Measurements from ENCODE around the gene IFNL3.
A peak's percentile ranks its signal among the peaks of the same experiment; 100 is the strongest.
"Not testable (repeated sequence)": the region's sequence is repeated elsewhere in the genome, so short reads cannot be mapped to it uniquely, and the experiment has no call there.

IFNL3 gene

GRCh38 chr19:39218230-39219007 is 26.4 kb downstream of the IFNL3 start:
- no peak overlapping the region for H3K4me3 Mint-ChIP-seq
- no peaks in the 10 kb centered on the region for H3K9me3 Mint-ChIP-seq

DNA sequence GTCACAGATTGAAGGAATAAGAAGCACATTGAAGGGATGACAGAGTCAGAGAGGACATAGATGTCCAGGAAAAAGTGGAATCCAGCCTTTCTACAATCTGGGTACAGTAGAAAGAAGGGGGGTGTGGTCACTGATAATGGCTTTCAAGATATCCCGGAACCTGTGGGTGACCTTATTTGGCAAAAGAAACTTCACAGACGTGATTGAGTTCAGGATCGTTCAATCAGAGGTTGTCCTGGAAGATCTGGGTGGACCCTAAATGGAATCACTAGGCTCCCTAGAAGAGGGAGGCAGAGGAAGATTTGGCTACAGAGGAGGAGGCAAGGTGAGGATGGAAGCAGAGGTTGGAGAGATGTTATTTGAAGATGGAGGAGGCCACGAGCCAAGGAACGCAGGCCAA is 27.7 kb downstream of the IFNL3 start:
- Mint-ChIP-seq H3K4me1 (ENCODE audit: low read depth in 2 of 2) (no peaks in the 10 kb centered on the region), H3K9me3 (no peaks in the 10 kb centered on the region), H3K4me3 (no peak overlapping the region), H3K27me3 (peaks cover 29 to 33% of the 10 kb centered on the region in 2 donors), H3K27ac (no peak overlapping the region), H3K36me3 (ENCODE audit: insufficient read depth) (no peaks in the 10 kb centered on the region)
- DNase-seq (no peak), ATAC-seq (replicated peaks) (no peak)

More at GRCh38 chr19:39218230-39219007, 26.4 kb downstream of the IFNL3 start:
- H3K4me1 Mint-ChIP-seq (ENCODE audit: low read depth in 2 of 2) = no peaks in the 10 kb centered on the region
- DNase-seq = no peak
- peaks cover 32 to 38% of the 10 kb centered on the region in 2 donors for H3K27me3 Mint-ChIP-seq
- no peaks in the 10 kb centered on the region for H3K36me3 Mint-ChIP-seq (ENCODE audit: insufficient read depth)
- no peak overlapping the region for H3K27ac Mint-ChIP-seq
- ATAC-seq (replicated peaks) = no peak

- not testable (repeated sequence) for H3K36me3 Mint-ChIP-seq (ENCODE audit: insufficient read depth); H3K4me1 Mint-ChIP-seq (ENCODE audit: low read depth in 2 of 2); DNase-seq; H3K9me3 Mint-ChIP-seq; H3K4me3 Mint-ChIP-seq; H3K27ac Mint-ChIP-seq; ATAC-seq (replicated peaks)
- peaks cover 18 to 29% of the 10 kb centered on the region in 2 donors for H3K27me3 Mint-ChIP-seq
These were observed 29.5 kb downstream of the IFNL3 start for GRCh38 chr19:39215323-39215722.

DNA sequence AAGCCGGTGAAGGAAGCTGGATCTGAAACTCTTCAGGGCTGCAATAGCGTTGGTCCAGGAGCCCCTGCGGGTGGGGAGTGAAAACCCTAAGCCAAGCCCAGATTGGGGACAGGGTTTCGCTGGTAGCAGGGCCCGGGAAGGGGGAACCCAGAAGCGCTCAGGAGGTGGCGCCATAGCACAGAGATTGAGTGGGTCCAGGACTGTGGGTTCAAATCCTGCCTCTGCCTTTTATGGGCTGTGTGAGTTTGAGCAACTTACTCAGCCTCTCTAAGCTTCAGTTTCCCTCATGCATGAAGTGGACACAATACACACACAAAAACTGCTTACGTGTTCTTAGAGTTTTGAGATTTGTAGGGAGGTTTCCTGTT is 32.4 kb downstream of the IFNL3 start:
- Mint-ChIP-seq H3K36me3 (ENCODE audit: insufficient read depth) (no peaks in the 10 kb centered on the region), H3K4me3 (no peak overlapping the region), H3K27ac (no peak overlapping the region), H3K9me3 (no peaks in the 10 kb centered on the region), H3K27me3 (peaks cover 12 to 15% of the 10 kb centered on the region in 2 donors), H3K4me1 (ENCODE audit: low read depth in 2 of 2) (no peaks in the 10 kb centered on the region)
- peak; percentile 91 for ATAC-seq (replicated peaks)
- DNase-seq = peak; percentile 60 to 68 (median 60)

- Mint-ChIP-seq H3K36me3 (ENCODE audit: insufficient read depth) (no peaks in the 10 kb centered on the region), H3K27ac (no peak overlapping the region), H3K4me3 (no peak overlapping the region), H3K9me3 (no peaks in the 10 kb centered on the region), H3K27me3 (peaks cover 7 to 10% of the 10 kb centered on the region in 2 donors), H3K4me1 (ENCODE audit: low read depth in 2 of 2) (no peaks in the 10 kb centered on the region)
- ATAC-seq (replicated peaks) (no peak), DNase-seq (no peak)
These were observed 33.0 kb downstream of the IFNL3 start for GRCh38 chr19:39211731-39212374.

GRCh38 chr19:39209196-39209595 is 35.6 kb downstream of the IFNL3 start:
- Mint-ChIP-seq H3K4me3 (no peak overlapping the region), H3K27ac (no peak overlapping the region), H3K9me3 (no peaks in the 10 kb centered on the region), H3K27me3 (peaks cover 6 to 24% of the 10 kb centered on the region in 2 donors), H3K36me3 (ENCODE audit: insufficient read depth) (peaks cover 3% of the 10 kb centered on the region), H3K4me1 (ENCODE audit: low read depth in 2 of 2) (no peaks in the 10 kb centered on the region)
- ATAC-seq (replicated peaks) = no peak
- DNase-seq = no peak

DNA sequence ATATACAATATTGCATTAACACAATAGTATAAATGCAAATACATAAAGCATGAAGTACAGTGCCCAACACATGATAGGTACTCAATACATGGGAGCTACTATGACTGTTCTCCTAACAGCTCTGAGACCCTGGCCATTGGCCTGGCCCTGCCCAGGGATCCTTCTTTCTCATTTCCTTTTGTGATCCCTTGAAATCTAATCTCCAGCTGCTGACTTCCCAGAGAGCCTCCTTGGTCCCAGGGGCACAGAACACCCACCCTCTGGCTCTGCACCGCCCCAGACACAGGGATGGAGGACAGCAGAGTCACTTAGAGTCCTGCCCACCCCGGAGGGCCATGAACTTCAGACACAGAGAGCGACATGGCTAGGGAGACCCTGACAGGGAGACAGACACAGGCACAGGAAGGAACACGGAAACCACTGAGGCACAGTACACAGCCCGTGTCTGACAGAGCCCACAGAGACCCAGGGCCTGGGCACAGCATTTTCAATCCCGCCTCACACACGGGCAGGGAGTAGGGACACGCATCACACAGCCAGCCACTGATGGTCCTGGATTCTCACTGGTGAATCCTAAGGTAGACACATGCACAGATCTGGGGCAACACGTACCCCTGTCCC is 36.5 kb downstream of the IFNL3 start:
- peaks cover 16 to 33% of the 10 kb centered on the region in 2 donors for H3K27me3 Mint-ChIP-seq
- no peak overlapping the region for H3K27ac Mint-ChIP-seq
- no peak overlapping the region for H3K4me3 Mint-ChIP-seq
- no peaks in the 10 kb centered on the region for H3K4me1 Mint-ChIP-seq (ENCODE audit: low read depth in 2 of 2)
- H3K36me3 Mint-ChIP-seq (ENCODE audit: insufficient read depth) = peaks cover 3% of the 10 kb centered on the region
- no peak for DNase-seq
- no peaks in the 10 kb centered on the region for H3K9me3 Mint-ChIP-seq
- ATAC-seq (replicated peaks) = no peak

DNA sequence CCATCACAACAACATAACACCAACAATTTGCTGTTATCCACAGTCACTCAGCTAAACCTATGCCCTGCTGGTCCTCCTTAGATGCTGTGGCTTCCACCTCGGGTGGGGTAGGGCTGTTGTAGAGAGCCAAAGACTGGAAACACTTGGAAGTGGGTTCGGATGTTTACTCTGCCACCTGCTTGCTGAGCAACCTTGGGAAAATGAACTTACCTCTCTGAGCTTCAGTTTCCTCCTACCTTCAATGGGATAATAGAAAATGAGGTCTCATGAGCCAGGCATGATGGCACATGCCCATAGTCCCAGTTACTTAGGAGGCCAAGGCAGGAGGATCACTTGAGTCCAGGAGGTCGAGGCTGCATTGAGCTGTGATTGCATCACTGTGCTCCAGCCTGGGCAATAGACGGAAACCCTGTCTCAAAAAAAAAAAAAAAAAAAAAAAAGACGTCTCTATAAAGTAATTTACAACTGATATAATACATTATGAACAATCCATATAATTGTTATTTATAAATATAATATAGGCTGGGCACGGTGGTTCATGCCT is 37.4 kb downstream of the IFNL3 start:
- no peak overlapping the region for H3K4me3 Mint-ChIP-seq
- DNase-seq (no peak), ATAC-seq (replicated peaks) (no peak)
- peaks cover 25 to 43% of the 10 kb centered on the region in 2 donors for H3K27me3 Mint-ChIP-seq
- peaks cover 3% of the 10 kb centered on the region for H3K36me3 Mint-ChIP-seq (ENCODE audit: insufficient read depth)
- H3K9me3 Mint-ChIP-seq = no peaks in the 10 kb centered on the region
- H3K27ac Mint-ChIP-seq = no peak overlapping the region
- no peaks in the 10 kb centered on the region for H3K4me1 Mint-ChIP-seq (ENCODE audit: low read depth in 2 of 2)

DNA sequence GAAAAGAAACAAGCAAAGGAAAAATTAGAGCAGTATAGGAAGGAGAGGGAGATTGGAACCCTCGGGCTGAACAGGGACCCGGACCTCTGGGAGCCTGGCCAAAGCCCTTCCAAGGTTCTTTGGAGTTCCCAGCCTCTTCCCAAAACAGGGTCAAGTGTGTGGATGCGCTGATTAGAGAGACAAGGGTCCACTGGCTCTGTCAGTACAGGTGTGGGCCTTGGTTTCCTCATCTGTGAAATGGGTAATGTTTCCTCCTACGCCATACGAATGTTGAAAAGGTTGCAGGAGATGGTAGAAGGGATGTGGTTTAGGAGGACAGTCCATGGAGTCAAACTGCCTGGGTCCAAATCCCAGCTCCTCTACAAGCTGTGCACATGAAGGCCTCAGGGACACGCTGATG is 38.7 kb downstream of the IFNL3 start:
- Mint-ChIP-seq H3K27ac (no peak overlapping the region), H3K4me3 (no peak overlapping the region), H3K4me1 (ENCODE audit: low read depth in 2 of 2) (no peaks in the 10 kb centered on the region), H3K27me3 (peaks cover 36 to 55% of the 10 kb centered on the region in 2 donors), H3K9me3 (no peaks in the 10 kb centered on the region), H3K36me3 (ENCODE audit: insufficient read depth) (peaks cover 3% of the 10 kb centered on the region)
- DNase-seq = no peak
- no peak for ATAC-seq (replicated peaks)

DNA sequence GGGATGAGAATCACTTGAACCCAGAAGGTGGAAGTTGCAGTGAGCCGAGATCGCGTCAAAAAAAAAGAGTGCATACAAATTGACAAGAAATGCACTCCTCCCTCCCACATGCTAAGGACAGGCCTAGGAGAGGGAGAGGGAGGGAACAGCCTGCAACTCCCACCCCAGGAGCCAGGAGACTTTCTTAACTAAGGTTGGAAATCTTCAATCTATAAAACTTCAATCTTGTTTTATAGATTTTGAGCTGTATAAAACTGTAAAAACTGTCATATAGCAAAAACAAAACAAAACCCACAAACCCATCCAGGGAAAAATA is 39.4 kb downstream of the IFNL3 start:
- no peaks in the 10 kb centered on the region for H3K4me1 Mint-ChIP-seq (ENCODE audit: low read depth in 2 of 2)
- peaks cover 5% of the 10 kb centered on the region for H3K36me3 Mint-ChIP-seq (ENCODE audit: insufficient read depth)
- DNase-seq (no peak), ATAC-seq (replicated peaks) (no peak)
- no peaks in the 10 kb centered on the region for H3K9me3 Mint-ChIP-seq
- no peak overlapping the region for H3K4me3 Mint-ChIP-seq
- peaks cover 43 to 62% of the 10 kb centered on the region in 2 donors for H3K27me3 Mint-ChIP-seq
- no peak overlapping the region for H3K27ac Mint-ChIP-seq

GRCh38 chr19:39203372-39204341 is 41.1 kb downstream of the IFNL3 start, which contains the start of gene SYCN:
Gene SYCN (minus strand): TSS chr19:39204263. CDS start chr19:39204254, 9 bp downstream.
- ATAC-seq (replicated peaks) = no peak
- Mint-ChIP-seq H3K4me1 (ENCODE audit: low read depth in 2 of 2) (no peaks in the 10 kb centered on the region), H3K27ac (no peak within 1 kb of the TSS), H3K4me3 (no peak within 1 kb of the TSS), H3K9me3 (no peaks in the 10 kb centered on the region), H3K36me3 (ENCODE audit: insufficient read depth) (peaks cover 5% of the 10 kb centered on the region), H3K27me3 (peaks cover 57 to 80% of the 10 kb centered on the region in 2 donors)
- DNase-seq = no peak

DNA sequence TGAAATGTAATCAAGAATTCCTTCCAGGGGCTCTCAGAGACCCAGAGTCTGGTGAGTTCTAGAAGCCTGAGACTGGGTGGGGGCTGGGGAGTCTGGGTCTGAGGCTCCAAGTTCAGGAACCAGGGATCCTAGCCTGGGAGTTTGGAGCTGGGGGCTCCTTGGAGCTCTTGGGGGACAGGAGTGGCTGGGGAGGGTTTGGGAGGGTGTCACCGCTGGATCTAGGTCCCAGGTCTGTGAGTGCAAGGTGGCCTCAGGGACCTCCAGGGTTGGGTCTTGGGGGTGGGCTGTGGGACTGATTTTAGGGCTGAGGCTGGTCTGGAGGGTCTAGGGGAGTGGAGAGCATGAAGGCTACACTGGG is 41.8 kb downstream of the IFNL3 start:
- no peak for ATAC-seq (replicated peaks)
- Mint-ChIP-seq H3K27me3 (peaks cover 63 to 86% of the 10 kb centered on the region in 2 donors), H3K36me3 (ENCODE audit: insufficient read depth) (peaks cover 5% of the 10 kb centered on the region), H3K4me3 (no peak overlapping the region), H3K9me3 (no peaks in the 10 kb centered on the region), H3K4me1 (ENCODE audit: low read depth in 2 of 2) (no peaks in the 10 kb centered on the region), H3K27ac (no peak overlapping the region)
- no peak for DNase-seq

DNA sequence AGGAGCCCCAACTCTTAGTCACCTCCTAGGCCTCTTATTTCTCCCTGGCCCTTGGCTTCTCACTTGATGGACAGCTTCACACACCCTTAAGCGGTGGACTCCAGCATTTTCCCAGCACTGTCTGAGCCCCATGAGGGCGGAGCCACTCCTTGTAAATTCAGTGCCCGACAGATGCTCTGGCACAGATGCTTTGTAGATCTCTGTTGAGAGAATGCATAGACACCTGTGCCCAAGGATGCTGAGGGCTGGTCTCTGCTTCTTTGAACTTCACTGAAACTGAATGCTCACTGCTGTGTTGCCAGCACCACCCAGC is 44.0 kb downstream of the IFNL3 start:
- H3K36me3 Mint-ChIP-seq (ENCODE audit: insufficient read depth) = peaks cover 5% of the 10 kb centered on the region
- peaks cover 74 to 98% of the 10 kb centered on the region in 2 donors for H3K27me3 Mint-ChIP-seq
- no peaks in the 10 kb centered on the region for H3K9me3 Mint-ChIP-seq
- H3K27ac Mint-ChIP-seq = no peak overlapping the region
- no peak overlapping the region for H3K4me3 Mint-ChIP-seq
- no peak for DNase-seq
- ATAC-seq (replicated peaks) = no peak
- H3K4me1 Mint-ChIP-seq (ENCODE audit: low read depth in 2 of 2) = peaks cover 10 to 15% of the 10 kb centered on the region in 2 donors
